ENCODE results near the gene TMEM250.

The TMEM250 gene

GRCh38 chr9:136082496-136083361 is 35.9 kb downstream of the TMEM250 start:
- no peak for DNase-seq (ENCODE audit: low read depth)

- no peak for DNase-seq (ENCODE audit: low read depth)
These were observed 36.7 kb downstream of the TMEM250 start for GRCh38 chr9:136081826-136082495.

- DNase-seq (ENCODE audit: low read depth): no peak
These were observed 37.4 kb downstream of the TMEM250 start for GRCh38 chr9:136081113-136081825.

GRCh38 chr9:136080716-136081112 is 38.0 kb downstream of the TMEM250 start:
- DNase-seq (ENCODE audit: low read depth): no peak

GRCh38 chr9:136079916-136080246 is 38.8 kb downstream of the TMEM250 start:
- no peak for DNase-seq (ENCODE audit: low read depth)

GRCh38 chr9:136079211-136079915 is 39.3 kb downstream of the TMEM250 start:
- DNase-seq (ENCODE audit: low read depth): no peak

- DNase-seq (ENCODE audit: low read depth): no peak
These were observed 40.1 kb downstream of the TMEM250 start for GRCh38 chr9:136078498-136079011.

- no peak for DNase-seq (ENCODE audit: low read depth)
These were observed 40.7 kb downstream of the TMEM250 start for GRCh38 chr9:136078024-136078423.

- no peak for DNase-seq (ENCODE audit: low read depth)
These were observed 41.2 kb downstream of the TMEM250 start for GRCh38 chr9:136077491-136077890.

- no peak for DNase-seq (ENCODE audit: low read depth)
These were observed 42.6 kb downstream of the TMEM250 start for GRCh38 chr9:136075881-136076678.

- no peak for DNase-seq (ENCODE audit: low read depth)
These were observed 43.4 kb downstream of the TMEM250 start for GRCh38 chr9:136075134-136075841.

- DNase-seq (ENCODE audit: low read depth): no peak
These were observed 44.0 kb downstream of the TMEM250 start for GRCh38 chr9:136074706-136075105.

Measured in GM04504 (cell line).